Stimulated activated CD4-positive, alpha-beta T cell treated with anti-CD3 and anti-CD28 coated beads, Interleukin-4, amount 100 ng/mL, for 24 hours (primary cell): ENCODE measurements around the gene HOXB5.

Source experiments
- DNase-seq: peaks from one replicate; pipeline ENCODE4 v3.0.0-alpha.2; 2020

Gene HOXB5

GRCh38 chr17:48589060-48589830 is 4.3 kb downstream of the HOXB5 start:
- DNase-seq = no peak

- no peak for DNase-seq
Observed at GRCh38 chr17:48588528-48588927, 5.1 kb downstream of the HOXB5 start.

- no peak for DNase-seq
Observed at GRCh38 chr17:48588074-48588415, 5.5 kb downstream of the HOXB5 start.

GRCh38 chr17:48587276-48588073 is 6.1 kb downstream of the HOXB5 start:
- no peak for DNase-seq

- DNase-seq = no peak
Observed at GRCh38 chr17:48586355-48587258, 7.0 kb downstream of the HOXB5 start.

GRCh38 chr17:48584223-48584741 is 9.3 kb downstream of the HOXB5 start:
- DNase-seq = no peak

- no peak for DNase-seq
Observed at GRCh38 chr17:48583708-48584222, 9.8 kb downstream of the HOXB5 start.

- no peak for DNase-seq
Observed at GRCh38 chr17:48582750-48583069, 10.9 kb downstream of the HOXB5 start.

- no peak for DNase-seq
Observed at GRCh38 chr17:48579760-48580554, 13.6 kb downstream of the HOXB5 start.

GRCh38 chr17:48579471-48579759 is 14.2 kb downstream of the HOXB5 start:
- DNase-seq = no peak

GRCh38 chr17:48578616-48579470 is 14.7 kb downstream of the HOXB5 start:
- DNase-seq = no peak

- DNase-seq = peak; percentile 75
Observed at GRCh38 chr17:48577946-48578615, 15.5 kb downstream of the HOXB5 start, which contains the start of gene HOXB4. TSS of gene HOXB4 (minus strand) at chr17:48578350. CDS start at chr17:48578319, 31 bp downstream.

- no peak for DNase-seq
Observed at GRCh38 chr17:48577330-48577945, 16.1 kb downstream of the HOXB5 start.

- no peak for DNase-seq
Observed at GRCh38 chr17:48576479-48577309, 16.9 kb downstream of the HOXB5 start.

GRCh38 chr17:48575673-48576478 is 17.7 kb downstream of the HOXB5 start:
- DNase-seq = no peak

GRCh38 chr17:48575066-48575582 is 18.5 kb downstream of the HOXB5 start:
- no peak for DNase-seq

GRCh38 chr17:48574505-48575065 is 19.0 kb downstream of the HOXB5 start:
- no peak for DNase-seq
